A549 (cell line): ENCODE data around the gene IL9R.

ENCODE experiments used
- CHD4 ChIP-seq: fragments of 200-600 bp; sonication (generic); IDR thresholded peaks from 2 replicates; pipeline ENCODE4 v1.6.1; 2016; ENCODE audit warnings: antibody characterized with exemption, mild to moderate bottlenecking, borderline replicate concordance
- ESRRA ChIP-seq: fragments of 150-350 bp; IDR thresholded peaks from 2 replicates; pipeline ENCODE4 v1.6.1; 2014; ENCODE audit warnings: mild to moderate bottlenecking, low read length, borderline replicate concordance
- JUNB ChIP-seq: fragments of >200 bp; sonication (Bioruptor Twin); formaldehyde crosslinking; IDR thresholded peaks from 2 replicates; pipeline ENCODE4 v1.6.1; 2016
- TF ChIP-seq, protein P1 (sequence below): fragments of >200 bp; sonication (Bioruptor Twin); formaldehyde crosslinking; IDR thresholded peaks from 3 replicates; pipeline ENCODE4 v1.5.1; 2016

DNA sequence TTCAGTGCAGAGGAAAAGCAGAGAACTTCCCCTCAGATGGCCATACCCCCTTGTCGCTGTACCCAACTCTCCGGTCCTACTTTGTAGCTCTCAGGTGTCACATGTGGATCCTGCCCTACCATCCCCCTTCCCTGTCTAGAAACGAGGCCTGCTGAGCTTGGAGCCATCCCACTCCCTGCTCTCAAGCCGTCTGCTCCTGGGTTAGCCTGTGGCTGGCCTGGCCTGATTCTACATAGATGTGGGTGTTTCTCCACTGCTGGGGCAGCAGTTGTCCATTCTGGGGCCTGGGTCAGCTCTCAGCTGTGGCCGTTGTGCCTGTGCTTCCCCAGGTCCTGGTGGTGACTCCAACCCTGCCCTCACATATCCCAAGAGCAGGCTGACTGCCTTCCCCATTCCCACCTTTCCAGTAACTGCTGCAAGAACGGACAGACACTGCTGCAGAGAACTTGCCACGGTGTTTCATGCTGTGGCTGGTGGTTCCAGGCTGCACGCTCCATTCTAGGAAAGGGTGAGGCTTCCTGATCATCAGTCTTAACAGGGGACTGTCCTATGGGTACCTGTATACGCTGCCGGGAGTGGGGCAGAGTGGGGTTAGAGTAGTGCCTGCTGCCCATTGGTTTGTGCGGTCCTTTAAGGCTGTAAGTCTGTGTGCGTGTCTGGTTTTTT lies 3.6 kb downstream of the IL9R start:
- TF ChIP-seq ESRRA (no peak), JUNB (no peak), CHD4 (no peak)
- TF ChIP-seq, protein P1, sequence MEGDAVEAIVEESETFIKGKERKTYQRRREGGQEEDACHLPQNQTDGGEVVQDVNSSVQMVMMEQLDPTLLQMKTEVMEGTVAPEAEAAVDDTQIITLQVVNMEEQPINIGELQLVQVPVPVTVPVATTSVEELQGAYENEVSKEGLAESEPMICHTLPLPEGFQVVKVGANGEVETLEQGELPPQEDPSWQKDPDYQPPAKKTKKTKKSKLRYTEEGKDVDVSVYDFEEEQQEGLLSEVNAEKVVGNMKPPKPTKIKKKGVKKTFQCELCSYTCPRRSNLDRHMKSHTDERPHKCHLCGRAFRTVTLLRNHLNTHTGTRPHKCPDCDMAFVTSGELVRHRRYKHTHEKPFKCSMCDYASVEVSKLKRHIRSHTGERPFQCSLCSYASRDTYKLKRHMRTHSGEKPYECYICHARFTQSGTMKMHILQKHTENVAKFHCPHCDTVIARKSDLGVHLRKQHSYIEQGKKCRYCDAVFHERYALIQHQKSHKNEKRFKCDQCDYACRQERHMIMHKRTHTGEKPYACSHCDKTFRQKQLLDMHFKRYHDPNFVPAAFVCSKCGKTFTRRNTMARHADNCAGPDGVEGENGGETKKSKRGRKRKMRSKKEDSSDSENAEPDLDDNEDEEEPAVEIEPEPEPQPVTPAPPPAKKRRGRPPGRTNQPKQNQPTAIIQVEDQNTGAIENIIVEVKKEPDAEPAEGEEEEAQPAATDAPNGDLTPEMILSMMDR, result no peak
